DOHH2 (cell line): ENCODE data around the gene TRIM54.

Experiments
- H3F3A ChIP-seq: fragments of 200-600 bp; sonication (generic), shearing (Covaris generic); 2 replicates; pipeline ENCODE4 v1.6.0; 2016; ENCODE audit warnings: antibody characterized with exemption, mild to moderate bottlenecking; ENCODE audit not compliant: control insufficient read depth, insufficient read depth
- H3K27ac ChIP-seq: fragments of 200-600 bp; sonication (generic); 2 replicates; pipeline ENCODE4 v1.5.1; 2014; ENCODE audit warnings: low read depth, mild to moderate bottlenecking, low read length, moderate library complexity
- H3K27me3 ChIP-seq: fragments of 200-600 bp; sonication (generic); 2 replicates; pipeline ENCODE4 v1.6.1; 2014; ENCODE audit warnings: mild to moderate bottlenecking, low read length, mixed read lengths; ENCODE audit not compliant: control insufficient read depth
- H3K36me3 ChIP-seq: fragments of 200-600 bp; sonication (generic); 2 replicates; pipeline ENCODE4 v1.6.1; 2014; ENCODE audit warnings: mild to moderate bottlenecking, low read length, moderate library complexity, mixed read lengths; ENCODE audit not compliant: control insufficient read depth
- H3K4me1 ChIP-seq: fragments of 200-600 bp; sonication (generic); 2 replicates; pipeline ENCODE4 v1.6.1; 2014; ENCODE audit warnings: mild to moderate bottlenecking, low read length, mixed read lengths; ENCODE audit not compliant: control insufficient read depth
- H3K4me2 ChIP-seq: fragments of 200-600 bp; sonication (generic); 2 replicates; pipeline ENCODE4 v1.6.0; 2014; ENCODE audit warnings: mild to moderate bottlenecking, low read length, moderate library complexity
- H3K4me3 ChIP-seq: fragments of 200-600 bp; sonication (generic); 2 replicates; pipeline ENCODE4 v1.5.1; 2014; ENCODE audit warnings: mild to moderate bottlenecking, low read length, mixed read lengths
- H3K79me2 ChIP-seq: fragments of 200-600 bp; sonication (generic); 2 replicates; pipeline ENCODE4 v1.6.1; 2014; ENCODE audit warnings: mild to moderate bottlenecking, low read length, mixed read lengths; ENCODE audit not compliant: control insufficient read depth
- H3K9me2 ChIP-seq: fragments of 200-600 bp; sonication (generic); replicated peaks from 2 replicates; pipeline ENCODE4 v1.6.1; 2014; ENCODE audit warnings: mild to moderate bottlenecking, low read length, mixed read lengths; ENCODE audit not compliant: control insufficient read depth
- H3K9me3 ChIP-seq: fragments of 200-600 bp; sonication (generic); 2 replicates; pipeline ENCODE4 v1.6.1; 2014; ENCODE audit warnings: antibody characterized with exemption, low read length, mixed read lengths; ENCODE audit not compliant: control insufficient read depth, insufficient read depth
- H4K20me1 ChIP-seq: fragments of 200-600 bp; sonication (generic); 2 replicates; pipeline ENCODE4 v1.6.0; 2014; ENCODE audit warnings: low read depth, mild to moderate bottlenecking, antibody characterized with exemption, low read length, moderate library complexity; ENCODE audit not compliant: control insufficient read depth, insufficient read depth
- CTCF ChIP-seq: fragments of 200-600 bp; sonication (generic); IDR thresholded peaks from one replicate; pipeline ENCODE4 v1.5.1; 2014; ENCODE audit warnings: antibody characterized with exemption, mild to moderate bottlenecking, low read depth, low read length; ENCODE audit not compliant: poor library complexity, severe bottlenecking
- EZH2phosphoT487 ChIP-seq: fragments of 200-600 bp; sonication (generic); IDR thresholded peaks from 2 replicates; pipeline ENCODE4 v1.6.1; 2017; ENCODE audit warnings: borderline replicate concordance, mild to moderate bottlenecking, antibody characterized with exemption, low read length, moderate library complexity, mixed read lengths

TRIM54 gene

GRCh38 chr2:27278010-27278409 is 4.2 kb upstream of the TRIM54 start:
- TF ChIP-seq CTCF = no peak
- TF ChIP-seq EZH2phosphoT487 = no peak
- Histone ChIP-seq H3K4me3 (no peak overlapping the region), H3K4me2 (no peak overlapping the region), H3K36me3 (no peaks in the 10 kb centered on the region), H3F3A (no peaks in the 10 kb centered on the region), H3K9me2 (no peaks in the 10 kb centered on the region), H3K4me1 (peaks cover 11% of the 10 kb centered on the region), H3K79me2 (no peaks in the 10 kb centered on the region), H4K20me1 (no peaks in the 10 kb centered on the region), H3K27ac (no peak overlapping the region), H3K9me3 (no peaks in the 10 kb centered on the region), H3K27me3 (no peaks in the 10 kb centered on the region)

DNA sequence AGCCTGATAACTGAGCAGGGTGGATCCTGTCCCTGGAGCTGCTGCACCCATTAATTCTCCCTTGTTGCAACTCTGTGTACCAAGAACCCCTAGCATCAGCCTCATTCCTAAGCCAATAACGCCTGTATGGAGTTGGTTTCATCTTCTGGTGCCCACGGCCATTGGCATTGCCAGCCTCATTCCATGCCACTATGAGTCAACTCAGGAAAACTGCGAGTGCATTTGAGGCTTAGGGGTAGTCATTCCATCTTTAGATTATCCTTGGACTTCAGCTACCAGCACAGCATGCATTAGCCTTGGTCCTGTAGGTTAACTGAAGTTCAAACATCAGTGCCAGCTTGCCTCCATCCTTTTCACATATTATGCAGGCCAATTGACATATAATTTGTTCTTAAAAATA is 1.4 kb upstream of the TRIM54 start:
- H3K27ac ChIP-seq = no peak overlapping the region
- TF ChIP-seq EZH2phosphoT487 (no peak), CTCF (no peak)

GRCh38 chr2:27281442-27281841 is 787 bp upstream of the TRIM54 start:
- Histone ChIP-seq H3K9me2 (no peaks in the 10 kb centered on the region), H3K4me2 (no peak overlapping the region), H3F3A (no peaks in the 10 kb centered on the region), H3K27ac (no peak overlapping the region), H3K36me3 (no peaks in the 10 kb centered on the region), H3K27me3 (no peaks in the 10 kb centered on the region), H3K79me2 (no peaks in the 10 kb centered on the region), H3K9me3 (no peaks in the 10 kb centered on the region), H3K4me3 (no peak overlapping the region), H3K4me1 (peaks cover 17% of the 10 kb centered on the region), H4K20me1 (no peaks in the 10 kb centered on the region)
- no peak for TF ChIP-seq EZH2phosphoT487
- TF ChIP-seq CTCF = no peak

More for the DNA sequence above, 1.4 kb upstream of the TRIM54 start:
- Histone ChIP-seq H3F3A (no peaks in the 10 kb centered on the region), H3K9me2 (no peaks in the 10 kb centered on the region), H3K36me3 (no peaks in the 10 kb centered on the region), H3K9me3 (no peaks in the 10 kb centered on the region), H3K4me1 (peaks cover 11% of the 10 kb centered on the region), H3K27me3 (no peaks in the 10 kb centered on the region), H3K4me3 (no peak overlapping the region), H3K4me2 (no peak overlapping the region), H4K20me1 (no peaks in the 10 kb centered on the region), H3K79me2 (no peaks in the 10 kb centered on the region)

- H3K4me1 ChIP-seq = peaks cover 17% of the 10 kb centered on the region
- TF ChIP-seq EZH2phosphoT487 (no peak), CTCF (no peak)
- H3K4me3 ChIP-seq = no peak overlapping the region
- H3K36me3 ChIP-seq = no peaks in the 10 kb centered on the region
- no peaks in the 10 kb centered on the region for H3F3A ChIP-seq
- H3K27me3 ChIP-seq = no peaks in the 10 kb centered on the region
- H3K9me3 ChIP-seq = no peaks in the 10 kb centered on the region
- no peaks in the 10 kb centered on the region for H4K20me1 ChIP-seq
- H3K9me2 ChIP-seq = no peaks in the 10 kb centered on the region
- no peak overlapping the region for H3K4me2 ChIP-seq
- no peaks in the 10 kb centered on the region for H3K79me2 ChIP-seq
- no peak overlapping the region for H3K27ac ChIP-seq
Observed at GRCh38 chr2:27282892-27283291, 663 bp downstream of the TRIM54 start.
